ENCODE results near the gene CSRP1.
"Not testable (repeated sequence)": the region's sequence is repeated elsewhere in the genome, so short reads cannot be mapped to it uniquely, and the experiment has no call there.

Gene CSRP1

GRCh38 chr1:201496296-201496690 lies 10.6 kb downstream of the CSRP1 start:
- no peak for DNase-seq

- DNase-seq: no peak
Measured at GRCh38 chr1:201495551-201496295, 11.2 kb downstream of the CSRP1 start.

- no peak for DNase-seq
Measured at GRCh38 chr1:201493757-201494617, 12.9 kb downstream of the CSRP1 start.

GRCh38 chr1:201493026-201493656 lies 13.8 kb downstream of the CSRP1 start:
- not testable (repeated sequence) for DNase-seq

GRCh38 chr1:201491896-201492511 lies 14.9 kb downstream of the CSRP1 start:
- no peak for DNase-seq

- no peak for DNase-seq
Measured at GRCh38 chr1:201490708-201491131, 16.2 kb downstream of the CSRP1 start.

- DNase-seq: no peak
Measured at GRCh38 chr1:201489643-201490261, 17.2 kb downstream of the CSRP1 start.

GRCh38 chr1:201488830-201489589 lies 17.9 kb downstream of the CSRP1 start:
- no peak for DNase-seq

- DNase-seq: no peak
Measured at GRCh38 chr1:201487742-201488141, 19.2 kb downstream of the CSRP1 start.

- no peak for DNase-seq
Measured at GRCh38 chr1:201486187-201486586, 20.7 kb downstream of the CSRP1 start.

GRCh38 chr1:201485184-201485774 lies 21.6 kb downstream of the CSRP1 start:
- no peak for DNase-seq

- DNase-seq: no peak
Measured at GRCh38 chr1:201483373-201483949, 23.5 kb downstream of the CSRP1 start.

GRCh38 chr1:201482755-201483154 lies 24.2 kb downstream of the CSRP1 start:
- no peak for DNase-seq

- peak; percentile 93 for DNase-seq
Measured at GRCh38 chr1:201481761-201482493, 25.0 kb downstream of the CSRP1 start.

GRCh38 chr1:201481004-201481380 lies 25.9 kb downstream of the CSRP1 start:
- no peak for DNase-seq

GRCh38 chr1:201480231-201481003 lies 26.5 kb downstream of the CSRP1 start:
- DNase-seq: peak; percentile 91

GRCh38 chr1:201479201-201479730 lies 27.7 kb downstream of the CSRP1 start:
- no peak for DNase-seq

- DNase-seq: not testable (repeated sequence)
Measured at GRCh38 chr1:201478666-201479065, 28.3 kb downstream of the CSRP1 start.

GRCh38 chr1:201476670-201477344 lies 30.1 kb downstream of the CSRP1 start:
- DNase-seq: no peak
